ENCODE measurements around the gene SEZ6L2. TPM values are rescaled to one million over a fixed set of nuclear protein-coding genes. Genes with fewer than 3 reads are reported as not detected.

The SEZ6L2 gene
- total RNA-seq, 1 donor from 2014 or later = 176 TPM

DNA sequence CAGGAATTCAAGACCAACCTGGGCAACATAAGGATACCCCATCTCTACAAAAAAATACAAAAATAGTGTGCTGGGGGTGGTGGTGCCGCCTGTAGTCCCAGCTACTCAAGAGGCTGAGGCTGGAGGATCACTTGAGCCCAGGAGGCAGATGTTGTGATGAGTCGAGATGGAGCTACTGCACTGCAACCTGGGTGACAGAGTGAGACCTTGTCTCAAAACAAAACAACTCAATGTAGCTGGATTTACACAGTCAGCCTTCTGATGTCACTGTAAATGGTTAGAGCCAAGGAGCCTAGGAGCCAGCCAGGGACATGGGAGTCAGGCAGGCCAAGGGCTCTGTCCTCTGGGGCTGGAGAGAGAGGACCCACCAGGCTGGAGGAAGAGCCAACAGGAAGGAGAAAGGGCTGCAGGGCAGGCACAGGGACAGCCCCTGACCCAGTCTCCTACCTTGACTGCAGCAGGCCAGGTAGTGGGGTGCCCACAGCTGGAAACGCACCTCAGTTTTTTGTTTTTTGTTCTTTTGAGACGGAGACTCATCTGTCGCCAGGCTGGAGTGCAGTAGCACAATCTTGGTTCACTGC, 44.7 kb downstream of the SEZ6L2 start:
- H3K27ac Mint-ChIP-seq (ENCODE audit: unreplicated experiment) = no peak overlapping the region
- no peak for DNase-seq
- H3K9me3 Mint-ChIP-seq (ENCODE audit: unreplicated experiment) = peaks cover 2% of the 10 kb centered on the region
- H3K27me3 Mint-ChIP-seq (ENCODE audit: unreplicated experiment) = peaks cover 3% of the 10 kb centered on the region
- no peak overlapping the region for H3K4me3 Mint-ChIP-seq (ENCODE audit: unreplicated experiment)
- H3K36me3 Mint-ChIP-seq (ENCODE audit: unreplicated experiment) = peaks cover 3% of the 10 kb centered on the region
- H3K4me1 Mint-ChIP-seq (ENCODE audit: low read depth, unreplicated experiment) = peaks cover 2% of the 10 kb centered on the region
- TF ChIP-seq, protein P1, sequence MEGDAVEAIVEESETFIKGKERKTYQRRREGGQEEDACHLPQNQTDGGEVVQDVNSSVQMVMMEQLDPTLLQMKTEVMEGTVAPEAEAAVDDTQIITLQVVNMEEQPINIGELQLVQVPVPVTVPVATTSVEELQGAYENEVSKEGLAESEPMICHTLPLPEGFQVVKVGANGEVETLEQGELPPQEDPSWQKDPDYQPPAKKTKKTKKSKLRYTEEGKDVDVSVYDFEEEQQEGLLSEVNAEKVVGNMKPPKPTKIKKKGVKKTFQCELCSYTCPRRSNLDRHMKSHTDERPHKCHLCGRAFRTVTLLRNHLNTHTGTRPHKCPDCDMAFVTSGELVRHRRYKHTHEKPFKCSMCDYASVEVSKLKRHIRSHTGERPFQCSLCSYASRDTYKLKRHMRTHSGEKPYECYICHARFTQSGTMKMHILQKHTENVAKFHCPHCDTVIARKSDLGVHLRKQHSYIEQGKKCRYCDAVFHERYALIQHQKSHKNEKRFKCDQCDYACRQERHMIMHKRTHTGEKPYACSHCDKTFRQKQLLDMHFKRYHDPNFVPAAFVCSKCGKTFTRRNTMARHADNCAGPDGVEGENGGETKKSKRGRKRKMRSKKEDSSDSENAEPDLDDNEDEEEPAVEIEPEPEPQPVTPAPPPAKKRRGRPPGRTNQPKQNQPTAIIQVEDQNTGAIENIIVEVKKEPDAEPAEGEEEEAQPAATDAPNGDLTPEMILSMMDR (IDR thresholded peaks at IDR 0.05; ENCODE audit: partially characterized antibody, unreplicated experiment) = no peak

- Mint-ChIP-seq H3K4me3 (ENCODE audit: unreplicated experiment) (no peak overlapping the region), H3K9me3 (ENCODE audit: unreplicated experiment) (no peaks in the 10 kb centered on the region), H3K4me1 (ENCODE audit: low read depth, unreplicated experiment) (peaks cover 2% of the 10 kb centered on the region), H3K27ac (ENCODE audit: unreplicated experiment) (no peak overlapping the region), H3K27me3 (ENCODE audit: unreplicated experiment) (peaks cover 3% of the 10 kb centered on the region), H3K36me3 (ENCODE audit: unreplicated experiment) (no peaks in the 10 kb centered on the region)
- TF ChIP-seq, protein P1 (IDR thresholded peaks at IDR 0.05; ENCODE audit: partially characterized antibody, unreplicated experiment) = no peak
- no peak for DNase-seq
Observed at GRCh38 chr16:29852654-29853053, 46.7 kb downstream of the SEZ6L2 start.

GRCh38 chr16:29850998-29851397, 48.4 kb downstream of the SEZ6L2 start:
- Mint-ChIP-seq H3K27ac (ENCODE audit: unreplicated experiment) (no peak overlapping the region), H3K9me3 (ENCODE audit: unreplicated experiment) (no peaks in the 10 kb centered on the region), H3K27me3 (ENCODE audit: unreplicated experiment) (peaks cover 3% of the 10 kb centered on the region), H3K4me1 (ENCODE audit: low read depth, unreplicated experiment) (no peaks in the 10 kb centered on the region), H3K4me3 (ENCODE audit: unreplicated experiment) (no peak overlapping the region), H3K36me3 (ENCODE audit: unreplicated experiment) (no peaks in the 10 kb centered on the region)
- DNase-seq = no peak
- TF ChIP-seq, protein P1 (IDR thresholded peaks at IDR 0.05; ENCODE audit: partially characterized antibody, unreplicated experiment) = no peak

GRCh38 chr16:29849505-29849904, 49.8 kb downstream of the SEZ6L2 start:
- no peak overlapping the region for H3K27ac Mint-ChIP-seq (ENCODE audit: unreplicated experiment)
- H3K4me1 Mint-ChIP-seq (ENCODE audit: low read depth, unreplicated experiment) = no peaks in the 10 kb centered on the region
- TF ChIP-seq, protein P1 (IDR thresholded peaks at IDR 0.05; ENCODE audit: partially characterized antibody, unreplicated experiment) = no peak
- no peaks in the 10 kb centered on the region for H3K9me3 Mint-ChIP-seq (ENCODE audit: unreplicated experiment)
- peaks cover 5% of the 10 kb centered on the region for H3K36me3 Mint-ChIP-seq (ENCODE audit: unreplicated experiment)
- H3K4me3 Mint-ChIP-seq (ENCODE audit: unreplicated experiment) = no peak overlapping the region
- DNase-seq = no peak
- peaks cover 7% of the 10 kb centered on the region for H3K27me3 Mint-ChIP-seq (ENCODE audit: unreplicated experiment)

DNA sequence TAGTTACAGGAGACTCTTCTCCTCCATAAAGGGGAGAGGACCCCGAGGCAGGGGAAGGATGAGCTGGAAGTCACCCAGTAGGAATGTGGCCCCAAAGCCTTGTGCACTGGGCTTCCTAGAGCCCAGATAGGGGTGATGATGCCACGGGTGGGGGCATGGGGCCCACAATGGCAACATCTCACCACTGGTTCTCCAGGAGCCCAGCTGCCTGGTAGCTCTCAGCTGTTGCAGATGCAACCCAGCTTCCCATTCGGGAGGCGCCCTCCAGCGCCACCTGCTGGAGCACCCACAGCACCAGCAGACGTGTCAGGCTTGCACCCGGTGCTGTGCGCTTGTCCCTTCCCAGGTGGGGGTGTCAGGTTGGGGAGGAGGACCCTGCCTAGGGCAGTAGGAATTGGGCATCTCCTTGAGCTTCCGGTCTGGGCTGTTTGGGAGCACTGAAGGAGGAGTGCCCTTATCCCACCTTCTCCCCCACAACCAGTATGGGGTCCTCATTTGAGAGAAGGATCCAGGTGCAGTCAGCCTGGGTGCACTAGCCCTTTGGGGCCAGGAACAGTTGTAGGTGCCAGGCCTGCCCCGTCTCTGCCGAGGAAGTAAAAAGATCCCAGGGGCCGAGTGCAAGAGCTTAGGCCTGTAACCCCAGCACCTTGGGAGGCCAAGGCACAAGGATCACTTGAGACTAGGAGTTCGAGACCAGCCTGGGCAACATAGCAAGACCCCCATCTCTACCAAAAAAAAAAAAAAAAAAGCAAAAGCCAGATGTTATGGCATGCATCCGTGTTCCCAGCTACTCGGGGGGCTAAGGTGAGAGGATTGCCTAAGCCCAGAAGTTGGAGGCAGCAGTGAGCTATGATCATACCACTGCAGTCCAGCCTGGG, 50.7 kb downstream of the SEZ6L2 start:
- H3K27me3 Mint-ChIP-seq (ENCODE audit: unreplicated experiment) = peaks cover 7% of the 10 kb centered on the region
- H3K36me3 Mint-ChIP-seq (ENCODE audit: unreplicated experiment) = peaks cover 5% of the 10 kb centered on the region
- H3K4me1 Mint-ChIP-seq (ENCODE audit: low read depth, unreplicated experiment) = peaks cover 2% of the 10 kb centered on the region
- peak; percentile 76 for DNase-seq
- no peaks in the 10 kb centered on the region for H3K9me3 Mint-ChIP-seq (ENCODE audit: unreplicated experiment)
- no peak overlapping the region for H3K27ac Mint-ChIP-seq (ENCODE audit: unreplicated experiment)
- H3K4me3 Mint-ChIP-seq (ENCODE audit: unreplicated experiment) = no peak overlapping the region
- TF ChIP-seq, protein P1 (IDR thresholded peaks at IDR 0.05; ENCODE audit: partially characterized antibody, unreplicated experiment) = peak; percentile 83
